NCI-H748 treated with DMSO at 0.1 percent for 48 hours (cell line): Measurements from ENCODE around the gene UBE4B.
"Not testable (repeated sequence)": the region's sequence is repeated elsewhere in the genome, so short reads cannot be mapped to it uniquely, and the experiment has no call there.

Experiments
- DNase-seq: peaks from one replicate; lab custom pipeline; 2025; lab: John Stamatoyannopoulos, UW

The UBE4B gene

GRCh38 chr1:10210841-10211804 lies 178.4 kb downstream of the UBE4B start:
- DNase-seq, result no peak

GRCh38 chr1:10211805-10212410 lies 179.2 kb downstream of the UBE4B start:
- no peak for DNase-seq

- no peak for DNase-seq
These were observed 179.7 kb downstream of the UBE4B start for GRCh38 chr1:10212476-10212875.

GRCh38 chr1:10213186-10213705 lies 180.5 kb downstream of the UBE4B start:
- DNase-seq, result no peak

GRCh38 chr1:10216090-10216749 lies 183.5 kb downstream of the UBE4B start:
- DNase-seq, result no peak

GRCh38 chr1:10217748-10218441 lies 185.1 kb downstream of the UBE4B start:
- DNase-seq, result no peak

- no peak for DNase-seq
These were observed 187.4 kb downstream of the UBE4B start for GRCh38 chr1:10220200-10220599.

GRCh38 chr1:10220657-10221056 lies 187.9 kb downstream of the UBE4B start:
- DNase-seq, result not testable (repeated sequence)

GRCh38 chr1:10225573-10225972 lies 192.8 kb downstream of the UBE4B start:
- DNase-seq, result no peak

GRCh38 chr1:10228528-10228927 lies 195.8 kb downstream of the UBE4B start:
- DNase-seq, result no peak

GRCh38 chr1:10229903-10230302 lies 197.1 kb downstream of the UBE4B start:
- no peak for DNase-seq
